A549 (cell line): ENCODE measurements around the gene CHD6. TPM values are rescaled to one million over a fixed set of nuclear protein-coding genes. Genes with fewer than 3 reads are reported as not detected.

ENCODE experiments used
- ATAC-seq, 2 experiments: fragments of 200-7000 bp in 1 of 2; fragments of >200 bp in 1 of 2; cut with Nextera tagmentation in 1 of 2; cut with Tn5 transposase in 1 of 2; 3 replicates each; pipeline versions ENCODE4 v1.8.0 to v1.9.1; 2018 to 2020; ENCODE audit warnings: mild to moderate bottlenecking in 1 of 2, moderate library complexity in 1 of 2
- CTCF ChIA-PET: fragments of 300-600 bp; sonication (Branson Sonifier 250); formaldehyde crosslinking; extraction: SDS; loops from one replicate; lab custom pipeline; 2021; ENCODE audit warnings: antibody characterized with exemption, inconsistent platforms; lab: Yijun Ruan, JAX
- POLR2A ChIA-PET: fragments of 350-600 bp; formaldehyde crosslinking; extraction: SDS; loops from one replicate; lab custom pipeline; 2021; ENCODE audit warnings: antibody characterized with exemption, inconsistent platforms; lab: Yijun Ruan, JAX
- DNase-seq, 2 experiments: peaks; one replicate each; pipeline versions ENCODE4 v3.0.0 to v3.0.0-alpha.2; 2011 to 2016; ENCODE audit warnings: low read depth in 1 of 2, low spot score in 1 of 2
- FAIRE-seq: peaks from 2 replicates; lab custom pipeline; 2011; peaks lifted over from hg19 to GRCh38; lab: Jason Lieb, UNC
- H3K27ac ChIP-seq, 2 experiments: fragments of >200 bp; sonication (Bioruptor Twin); formaldehyde crosslinking; 3 replicates each; pipeline ENCODE4 v1.5.1; 2016 to 2017
- H3K4me1 ChIP-seq: fragments of >200 bp; sonication (Bioruptor Twin); formaldehyde crosslinking; 3 replicates; pipeline ENCODE4 v1.6.1; 2016
- H3K4me2 ChIP-seq: fragments of >200 bp; sonication (Bioruptor Twin); formaldehyde crosslinking; 3 replicates; pipeline ENCODE4 v1.6.1; 2016
- H3K4me3 ChIP-seq: fragments of >200 bp; sonication (Bioruptor Twin); formaldehyde crosslinking; 3 replicates; pipeline ENCODE4 v1.5.1; 2016
- H3K9me3 ChIP-seq: fragments of >200 bp; sonication (Bioruptor Twin); formaldehyde crosslinking; 3 replicates; pipeline ENCODE4 v1.6.1; 2016
- BHLHE40 ChIP-seq: IDR thresholded peaks from 2 replicates; pipeline ENCODE4 v1.6.1; 2012; ENCODE audit warnings: low read depth, low read length, inconsistent platforms
- CEBPB ChIP-seq, 2 experiments: fragments of >200 bp in 1 of 2; sonication (Bioruptor Twin) in 1 of 2; formaldehyde crosslinking in 1 of 2; IDR thresholded peaks; 2 replicates each; pipeline ENCODE4 v1.6.1; 2012 to 2016
- CHD2 ChIP-seq: fragments of 150-350 bp; IDR thresholded peaks from 2 replicates; pipeline ENCODE4 v1.6.1; 2014; ENCODE audit warnings: low read length; ENCODE audit not compliant: partially characterized antibody
- CHD4 ChIP-seq: fragments of 200-600 bp; sonication (generic); IDR thresholded peaks from 2 replicates; pipeline ENCODE4 v1.6.1; 2016; ENCODE audit warnings: antibody characterized with exemption, mild to moderate bottlenecking, borderline replicate concordance
- EHF ChIP-seq: fragments of 250-450 bp; sonication (Bioruptor Pico); IDR thresholded peaks from 2 replicates; pipeline ENCODE4 v1.5.0; 2020; ENCODE audit warnings: mild to moderate bottlenecking
- ESRRA ChIP-seq: fragments of 150-350 bp; IDR thresholded peaks from 2 replicates; pipeline ENCODE4 v1.6.1; 2014; ENCODE audit warnings: mild to moderate bottlenecking, low read length, borderline replicate concordance
- HOXA7 ChIP-seq: fragments of 250-450 bp; sonication (Bioruptor Pico); IDR thresholded peaks from 2 replicates; pipeline ENCODE4 v1.5.0; 2020; ENCODE audit warnings: mild to moderate bottlenecking, moderate library complexity
- HOXB5 ChIP-seq: fragments of 250-450 bp; sonication (Bioruptor Pico); IDR thresholded peaks from 2 replicates; pipeline ENCODE4 v1.5.0; 2020; ENCODE audit warnings: mild to moderate bottlenecking, moderate library complexity
- MAFK ChIP-seq: fragments of 450-650 bp; IDR thresholded peaks from 2 replicates; pipeline ENCODE4 v1.6.1; 2014; ENCODE audit not compliant: partially characterized antibody
- NFE2L2 ChIP-seq: fragments of 150-350 bp; conservative IDR thresholded peaks from 2 replicates; pipeline ENCODE4 v1.6.1; 2014; ENCODE audit warnings: low read length
- NPAS2 ChIP-seq: fragments of 250-450 bp; sonication (Bioruptor Pico); IDR thresholded peaks from 2 replicates; pipeline ENCODE4 v1.8.0; 2022; ENCODE audit warnings: mild to moderate bottlenecking, moderate library complexity, borderline replicate concordance
- POLR2A ChIP-seq: IDR thresholded peaks from 2 replicates; pipeline ENCODE4 v1.6.1; 2012; ENCODE audit warnings: mild to moderate bottlenecking, low read length
- RARB ChIP-seq: fragments of 250-450 bp; sonication (Bioruptor Pico); IDR thresholded peaks from 2 replicates; pipeline ENCODE4 v1.8.0; 2021; ENCODE audit warnings: mild to moderate bottlenecking, moderate library complexity
- ZNF302 ChIP-seq: fragments of 250-450 bp; sonication (Bioruptor Pico); IDR thresholded peaks from 2 replicates; pipeline ENCODE4 v1.9.0; 2021; ENCODE audit warnings: inconsistent platforms, mild to moderate bottlenecking, moderate library complexity
- WGBS: methylation state at CpG from one replicate; pipeline ENCODE4 v1.1.6; 2017; ENCODE audit errors: missing lambda C conversion rate; 5-methylcytosine and 5-hydroxymethylcytosine counted together
- polyA plus RNA-seq, 4 experiments: library from polyadenylated mRNA; depleted of rRNA in 3 of 4; stranded (reverse); fragments of >200 nt; fragmentation: RNase III in 1 of 4; extraction: RNeasy Plus Mini Kit Qiagen cat#74134 plus additional on column Dnase treatment in 1 of 4; gene quantifications; 2 replicates in 3 of 4; 3 replicates in 1 of 4; pipeline ENCODE4 v1.2.3, GENCODE V29; 2011 to 2017
- TF ChIP-seq, protein P1 (sequence below): IDR thresholded peaks from 2 replicates; pipeline ENCODE4 v1.6.1; 2012
- TF ChIP-seq, protein P2 (sequence below): fragments of 250-450 bp; sonication (Bioruptor Pico); IDR thresholded peaks from 2 replicates; pipeline ENCODE4 v1.5.0; 2020; ENCODE audit warnings: low read depth, mild to moderate bottlenecking, moderate library complexity
- TF ChIP-seq, protein P3 (sequence below): IDR thresholded peaks from 2 replicates; pipeline ENCODE4 v1.6.1; 2012; ENCODE audit warnings: low read depth, borderline replicate concordance

The CHD6 gene
- polyA plus RNA-seq, 2 of the 4 experiments (the other 2 are of a cell fraction) = 8.2 to 22.6 TPM

DNA sequence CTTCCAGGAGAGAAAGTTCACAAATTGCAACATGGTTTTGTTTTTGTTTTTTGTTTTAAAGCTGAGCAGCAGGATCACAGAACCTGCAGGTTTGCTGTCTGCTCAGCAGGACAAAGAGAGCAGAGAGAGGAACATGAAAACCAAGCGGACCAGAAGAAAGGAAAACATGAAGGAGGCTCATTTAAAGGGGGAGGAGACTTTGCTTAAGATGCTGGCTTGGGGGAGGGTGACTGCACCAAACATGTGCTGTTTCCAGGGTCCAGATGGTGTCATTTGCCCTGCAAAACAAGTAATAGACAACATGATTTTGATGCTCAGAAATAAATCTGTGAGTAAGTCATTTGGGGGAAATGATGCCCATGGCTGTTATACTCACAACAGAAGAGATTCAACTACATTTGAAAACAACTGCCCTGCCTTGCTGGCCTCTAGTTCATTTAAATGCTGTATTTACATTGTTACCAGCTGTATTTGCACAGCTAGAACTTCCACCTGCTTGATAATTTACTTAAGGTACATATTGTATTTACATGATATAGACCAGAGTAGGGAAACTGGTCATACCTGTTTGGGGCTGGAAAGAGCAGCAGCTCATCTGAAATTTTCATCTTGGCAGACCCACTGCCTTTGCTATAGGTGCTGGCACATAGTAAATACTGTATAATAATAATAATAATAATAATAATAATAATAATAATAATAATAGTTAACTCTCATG is 32.2 kb upstream of the CHD6 start (continued):
- TF ChIP-seq POLR2A (no peak), MAFK (no peak)
- TF ChIP-seq, protein P1, sequence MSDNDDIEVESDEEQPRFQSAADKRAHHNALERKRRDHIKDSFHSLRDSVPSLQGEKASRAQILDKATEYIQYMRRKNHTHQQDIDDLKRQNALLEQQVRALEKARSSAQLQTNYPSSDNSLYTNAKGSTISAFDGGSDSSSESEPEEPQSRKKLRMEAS = no peak
- TF ChIP-seq, all 56 proteins: peak for 0

DNA sequence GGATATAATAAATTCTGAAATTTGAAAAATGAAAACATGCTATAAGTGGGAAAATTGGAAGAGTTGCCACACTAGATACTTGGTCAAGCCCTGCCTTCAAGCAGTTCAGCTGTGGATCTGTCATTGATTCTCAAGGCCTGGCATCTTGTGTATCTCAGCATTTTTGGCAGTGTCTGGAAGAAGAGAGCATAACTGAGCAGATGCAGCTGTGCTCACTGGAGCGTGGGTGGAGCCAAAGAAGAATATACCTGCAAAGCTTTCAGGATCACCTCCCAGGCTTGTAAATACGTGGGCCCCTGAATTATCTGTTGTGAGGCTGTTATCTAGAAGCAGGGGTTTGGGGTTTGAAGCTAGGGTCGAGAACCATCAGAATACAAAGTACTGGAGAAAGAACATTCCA is 31.3 kb upstream of the CHD6 start:
- Histone ChIP-seq H3K4me1 (no peaks in the 10 kb centered on the region), H3K4me2 (no peak overlapping the region), H3K4me3 (no peak overlapping the region), H3K27ac (no peak overlapping the region), H3K9me3 (no peaks in the 10 kb centered on the region)
- CTCF ChIA-PET = no interaction called here
- TF ChIP-seq ESRRA (no peak), BHLHE40 (no peak), ZNF302 (CRISPR knock-in tag) (no peak)
- WGBS = 31% methylated on average over 3 of the region's 3 CpGs
- no peak for FAIRE-seq
- no peak for DNase-seq
- POLR2A ChIA-PET = no interaction called here
- ATAC-seq = no peak

DNA sequence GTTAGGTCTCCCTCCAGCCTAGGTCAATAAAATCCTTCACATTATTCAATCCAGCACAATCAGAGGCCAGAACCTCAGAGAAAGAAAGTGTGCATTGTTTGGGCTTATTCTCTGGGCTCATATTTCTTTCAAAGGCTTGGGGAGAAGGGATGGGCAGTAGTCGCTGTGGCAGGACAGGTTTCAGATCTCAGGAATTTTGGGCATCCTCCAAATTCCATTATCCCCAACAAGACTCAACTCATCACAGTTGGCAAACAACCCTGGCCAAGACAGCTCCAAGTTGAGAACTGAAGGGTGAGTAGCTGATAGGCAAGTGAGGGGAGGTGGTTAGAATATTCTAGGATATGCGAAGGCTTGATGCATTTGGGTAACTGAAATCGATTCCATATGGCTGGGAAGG is 27.2 kb upstream of the CHD6 start:
- DNase-seq (no peak), FAIRE-seq (no peak), ATAC-seq (no peak)
- ChIA-PET CTCF (no interaction called here), POLR2A (no interaction called here)
- Histone ChIP-seq H3K9me3 (no peaks in the 10 kb centered on the region), H3K4me3 (no peak overlapping the region), H3K4me1 (peaks cover 14% of the 10 kb centered on the region), H3K27ac (no peak overlapping the region; a peak in 1 of 6 replicates), H3K4me2 (no peak overlapping the region)
- 73% methylated on average over 3 of the region's 3 CpGs for WGBS
- TF ChIP-seq NFE2L2 (no peak), HOXB5 (CRISPR knock-in tag) (no peak), HOXA7 (no peak), EHF (CRISPR knock-in tag) (no peak), RARB (no peak)
- TF ChIP-seq, protein P2, sequence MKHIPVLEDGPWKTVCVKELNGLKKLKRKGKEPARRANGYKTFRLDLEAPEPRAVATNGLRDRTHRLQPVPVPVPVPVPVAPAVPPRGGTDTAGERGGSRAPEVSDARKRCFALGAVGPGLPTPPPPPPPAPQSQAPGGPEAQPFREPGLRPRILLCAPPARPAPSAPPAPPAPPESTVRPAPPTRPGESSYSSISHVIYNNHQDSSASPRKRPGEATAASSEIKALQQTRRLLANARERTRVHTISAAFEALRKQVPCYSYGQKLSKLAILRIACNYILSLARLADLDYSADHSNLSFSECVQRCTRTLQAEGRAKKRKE (CRISPR knock-in tag) = no peak

DNA sequence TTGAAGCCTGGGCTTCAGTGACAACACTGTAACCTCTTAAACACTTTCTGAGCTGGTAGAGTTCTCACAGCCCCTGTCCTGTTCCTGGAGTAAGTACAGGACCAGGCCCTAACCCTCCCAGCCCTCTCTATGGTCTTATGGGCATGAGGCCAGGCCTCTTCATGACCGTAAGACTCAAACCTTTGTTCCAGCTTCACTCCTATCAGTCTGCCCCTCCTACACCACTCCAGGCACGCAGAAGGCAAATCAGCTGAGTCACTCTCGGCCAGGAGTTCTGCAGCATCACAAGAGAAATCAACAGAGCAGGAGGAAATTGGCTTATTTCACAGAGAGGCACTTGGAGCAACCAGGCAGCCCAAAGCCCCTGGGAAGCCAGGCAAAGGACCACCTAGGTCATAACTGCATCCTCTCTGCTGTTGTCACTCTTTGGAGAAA is 25.3 kb upstream of the CHD6 start:
- TF ChIP-seq CEBPB (IDR thresholded peaks at IDR 0.05) (no peak), POLR2A (no peak), ZNF302 (CRISPR knock-in tag) (no peak), CHD4 (no peak), NFE2L2 (peak; percentile 83), MAFK (peak; percentile 97), CHD2 (no peak), NPAS2 (0 out of 2 replicates have a peak, but pooled peaks have one; percentile 18)
- TF ChIP-seq, protein P1 = peak; percentile 54
- TF ChIP-seq, protein P3, sequence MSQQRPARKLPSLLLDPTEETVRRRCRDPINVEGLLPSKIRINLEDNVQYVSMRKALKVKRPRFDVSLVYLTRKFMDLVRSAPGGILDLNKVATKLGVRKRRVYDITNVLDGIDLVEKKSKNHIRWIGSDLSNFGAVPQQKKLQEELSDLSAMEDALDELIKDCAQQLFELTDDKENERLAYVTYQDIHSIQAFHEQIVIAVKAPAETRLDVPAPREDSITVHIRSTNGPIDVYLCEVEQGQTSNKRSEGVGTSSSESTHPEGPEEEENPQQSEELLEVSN = 0 out of 2 replicates have a peak, but pooled peaks have one; percentile 24
- TF ChIP-seq, all 56 proteins: peak for 5
- Histone ChIP-seq H3K4me1 (peaks cover 14% of the 10 kb centered on the region), H3K4me3 (no peak overlapping the region), H3K9me3 (no peaks in the 10 kb centered on the region), H3K4me2 (peak overlapping the region; percentile 37), H3K27ac (peak overlapping the region; percentile 62 to 85)
- FAIRE-seq (no peak), DNase-seq (peak; percentile 18 to 87), ATAC-seq (peak; percentile 86 to 95)
- ChIA-PET POLR2A (interaction anchor here (1.2 to 1.4 kb wide), 2 partner anchors 25 to 49 kb away, joined by 3 to 8 read pairs; partner anchors contain the start of gene CHD6), CTCF (interaction anchor here (0.6 to 0.8 kb wide), 2 partner anchors 17 to 50 kb away, joined by 3 read pairs; no protein-coding TSS in a partner anchor)
- WGBS = 13% methylated on average over 3 of the region's 3 CpGs
